Measurements from ENCODE around the gene TOP2B. TPM values are rescaled to one million over a fixed set of nuclear protein-coding genes. Genes with fewer than 3 reads are reported as not detected.

The TOP2B gene
- total and polyA plus RNA-seq, 2 experiments from 2014 or later = 92.0 to 179 TPM

DNA sequence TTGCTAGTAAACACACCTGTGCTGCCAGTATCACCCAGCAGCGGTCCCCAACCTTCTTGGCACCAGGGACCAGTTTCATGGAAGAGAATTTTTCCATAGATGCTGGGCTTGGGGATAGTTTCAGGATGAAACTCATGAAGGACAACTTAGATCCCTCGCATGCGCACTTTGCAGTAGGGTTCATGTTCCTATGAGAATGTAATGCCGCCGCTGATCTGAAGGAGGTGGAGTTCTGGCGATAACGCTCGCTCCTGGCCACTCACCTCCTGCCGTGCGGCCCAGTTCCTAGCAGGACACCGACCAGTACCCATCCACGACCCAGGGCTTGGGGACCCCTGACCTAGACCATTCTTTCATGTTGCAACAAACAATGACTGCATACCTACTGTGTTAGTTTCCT is 89.7 kb downstream of the TOP2B start:
- Histone ChIP-seq H2AFZ (no peak overlapping the region), H3K4me2 (no peak overlapping the region), H3K4me1 (ENCODE audit: insufficient read depth) (no peaks in the 10 kb centered on the region), H3F3A (replicated peaks; ENCODE audit: low read depth) (no peaks in the 10 kb centered on the region), H4K20me1 (replicated peaks; ENCODE audit: insufficient read depth) (no peaks in the 10 kb centered on the region), H3K9me2 (ENCODE audit: insufficient read depth) (peaks cover 5% of the 10 kb centered on the region; the same call in 1 of the 2 replicates), H3K36me3 (ENCODE audit: insufficient read depth) (no peaks in the 10 kb centered on the region), H3K27ac (ENCODE audit: low read depth) (no peak overlapping the region), H3K27me3 (ENCODE audit: insufficient read depth) (no peaks in the 10 kb centered on the region), H3K79me2 (replicated peaks; ENCODE audit: insufficient read depth) (no peaks in the 10 kb centered on the region), H3K4me3 (no peak overlapping the region)
- no peak overlapping the region for H3K27ac Mint-ChIP-seq
- H3K27me3 Mint-ChIP-seq (ENCODE audit: insufficient read depth, low read depth, poor library complexity) = peaks cover 3% of the 10 kb centered on the region
- no peak for TF ChIP-seq ZNF462 (CRISPR knock-in tag; IDR thresholded peaks at IDR 0.05)
- TF ChIP-seq EZH2 (IDR thresholded peaks at IDR 0.05; ENCODE audit: low read depth, unreplicated experiment) = no peak
- no peak for TF ChIP-seq POLR2AphosphoS5 (IDR thresholded peaks at IDR 0.05; ENCODE audit: low read depth)
- no peak for TF ChIP-seq ZNF114 (CRISPR knock-in tag; IDR thresholded peaks at IDR 0.05)
- no peak for TF ChIP-seq REST (IDR thresholded peaks at IDR 0.05; ENCODE audit: unreplicated experiment)
- TF ChIP-seq JUNB (IDR thresholded peaks at IDR 0.05; ENCODE audit: unreplicated experiment) = no peak
- no peak for TF ChIP-seq ZNF331 (CRISPR knock-in tag; IDR thresholded peaks at IDR 0.05; ENCODE audit: low read depth)
- TF ChIP-seq CREB1 (CRISPR knock-in tag; IDR thresholded peaks at IDR 0.05; ENCODE audit: low read depth) = no peak
- TF ChIP-seq, protein P1, sequence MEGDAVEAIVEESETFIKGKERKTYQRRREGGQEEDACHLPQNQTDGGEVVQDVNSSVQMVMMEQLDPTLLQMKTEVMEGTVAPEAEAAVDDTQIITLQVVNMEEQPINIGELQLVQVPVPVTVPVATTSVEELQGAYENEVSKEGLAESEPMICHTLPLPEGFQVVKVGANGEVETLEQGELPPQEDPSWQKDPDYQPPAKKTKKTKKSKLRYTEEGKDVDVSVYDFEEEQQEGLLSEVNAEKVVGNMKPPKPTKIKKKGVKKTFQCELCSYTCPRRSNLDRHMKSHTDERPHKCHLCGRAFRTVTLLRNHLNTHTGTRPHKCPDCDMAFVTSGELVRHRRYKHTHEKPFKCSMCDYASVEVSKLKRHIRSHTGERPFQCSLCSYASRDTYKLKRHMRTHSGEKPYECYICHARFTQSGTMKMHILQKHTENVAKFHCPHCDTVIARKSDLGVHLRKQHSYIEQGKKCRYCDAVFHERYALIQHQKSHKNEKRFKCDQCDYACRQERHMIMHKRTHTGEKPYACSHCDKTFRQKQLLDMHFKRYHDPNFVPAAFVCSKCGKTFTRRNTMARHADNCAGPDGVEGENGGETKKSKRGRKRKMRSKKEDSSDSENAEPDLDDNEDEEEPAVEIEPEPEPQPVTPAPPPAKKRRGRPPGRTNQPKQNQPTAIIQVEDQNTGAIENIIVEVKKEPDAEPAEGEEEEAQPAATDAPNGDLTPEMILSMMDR (conservative IDR thresholded peaks at IDR 0.05; ENCODE audit: low read depth in 2 of 2) = no peak
- TF ChIP-seq NANOG (IDR thresholded peaks at IDR 0.05; ENCODE audit: borderline replicate concordance) = no peak
- TF ChIP-seq EZH2phosphoT487 (IDR thresholded peaks at IDR 0.05; ENCODE audit: unreplicated experiment) = no peak
- TF ChIP-seq, protein P2, sequence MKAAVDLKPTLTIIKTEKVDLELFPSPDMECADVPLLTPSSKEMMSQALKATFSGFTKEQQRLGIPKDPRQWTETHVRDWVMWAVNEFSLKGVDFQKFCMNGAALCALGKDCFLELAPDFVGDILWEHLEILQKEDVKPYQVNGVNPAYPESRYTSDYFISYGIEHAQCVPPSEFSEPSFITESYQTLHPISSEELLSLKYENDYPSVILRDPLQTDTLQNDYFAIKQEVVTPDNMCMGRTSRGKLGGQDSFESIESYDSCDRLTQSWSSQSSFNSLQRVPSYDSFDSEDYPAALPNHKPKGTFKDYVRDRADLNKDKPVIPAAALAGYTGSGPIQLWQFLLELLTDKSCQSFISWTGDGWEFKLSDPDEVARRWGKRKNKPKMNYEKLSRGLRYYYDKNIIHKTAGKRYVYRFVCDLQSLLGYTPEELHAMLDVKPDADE (IDR thresholded peaks at IDR 0.05) = no peak
- no peaks in the 10 kb centered on the region for H3K9me3 Mint-ChIP-seq
- no peaks in the 10 kb centered on the region for H3K36me3 Mint-ChIP-seq (ENCODE audit: low read depth)
- DNase-seq (ENCODE audit: low spot score) (no peak), ATAC-seq (no peak)
- H3K4me1 Mint-ChIP-seq = peaks cover 8% of the 10 kb centered on the region
- no peak overlapping the region for H3K4me3 Mint-ChIP-seq

Data from GM23338 (cell line).